NB4 (cell line): Measurements from ENCODE around the gene DAGLB.

ENCODE experiments used
- DNase-seq: peaks from one replicate; pipeline ENCODE4 v3.0.0; 2010; ENCODE audit warnings: low read depth
- H3K4me3 ChIP-seq: one replicate; pipeline ENCODE4 v1.5.1; 2011; ENCODE audit warnings: mild to moderate bottlenecking, low read depth, low read length, moderate library complexity
- MAX ChIP-seq: IDR thresholded peaks from 2 replicates; pipeline ENCODE4 v1.6.1; 2011; ENCODE audit warnings: low read depth, low read length
- MYC ChIP-seq: IDR thresholded peaks from 2 replicates; pipeline ENCODE4 v1.6.1; 2011; ENCODE audit warnings: low read depth, low read length
- POLR2A ChIP-seq: IDR thresholded peaks from 2 replicates; pipeline ENCODE4 v1.6.1; 2011; ENCODE audit warnings: mild to moderate bottlenecking; ENCODE audit not compliant: insufficient read length; ENCODE audit errors: extremely low read depth
- TF ChIP-seq, protein P1 (sequence below): IDR thresholded peaks from one replicate; pipeline ENCODE4 v1.5.1; 2012; ENCODE audit warnings: low read depth, low read length

Gene DAGLB

GRCh38 chr7:6438427-6438826 is 9.3 kb downstream of the DAGLB start:
- TF ChIP-seq, protein P1, sequence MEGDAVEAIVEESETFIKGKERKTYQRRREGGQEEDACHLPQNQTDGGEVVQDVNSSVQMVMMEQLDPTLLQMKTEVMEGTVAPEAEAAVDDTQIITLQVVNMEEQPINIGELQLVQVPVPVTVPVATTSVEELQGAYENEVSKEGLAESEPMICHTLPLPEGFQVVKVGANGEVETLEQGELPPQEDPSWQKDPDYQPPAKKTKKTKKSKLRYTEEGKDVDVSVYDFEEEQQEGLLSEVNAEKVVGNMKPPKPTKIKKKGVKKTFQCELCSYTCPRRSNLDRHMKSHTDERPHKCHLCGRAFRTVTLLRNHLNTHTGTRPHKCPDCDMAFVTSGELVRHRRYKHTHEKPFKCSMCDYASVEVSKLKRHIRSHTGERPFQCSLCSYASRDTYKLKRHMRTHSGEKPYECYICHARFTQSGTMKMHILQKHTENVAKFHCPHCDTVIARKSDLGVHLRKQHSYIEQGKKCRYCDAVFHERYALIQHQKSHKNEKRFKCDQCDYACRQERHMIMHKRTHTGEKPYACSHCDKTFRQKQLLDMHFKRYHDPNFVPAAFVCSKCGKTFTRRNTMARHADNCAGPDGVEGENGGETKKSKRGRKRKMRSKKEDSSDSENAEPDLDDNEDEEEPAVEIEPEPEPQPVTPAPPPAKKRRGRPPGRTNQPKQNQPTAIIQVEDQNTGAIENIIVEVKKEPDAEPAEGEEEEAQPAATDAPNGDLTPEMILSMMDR, result no peak
- no peak for TF ChIP-seq POLR2A
- TF ChIP-seq MAX, result no peak
- no peak for TF ChIP-seq MYC
- no peak for DNase-seq
- H3K4me3 ChIP-seq, result no peak overlapping the region

GRCh38 chr7:6437251-6437650 is 10.5 kb downstream of the DAGLB start:
- peak; percentile 48 for DNase-seq
- H3K4me3 ChIP-seq, result no peak overlapping the region
- TF ChIP-seq MAX (no peak), MYC (no peak), POLR2A (no peak)
- TF ChIP-seq, protein P1, result no peak

DNA sequence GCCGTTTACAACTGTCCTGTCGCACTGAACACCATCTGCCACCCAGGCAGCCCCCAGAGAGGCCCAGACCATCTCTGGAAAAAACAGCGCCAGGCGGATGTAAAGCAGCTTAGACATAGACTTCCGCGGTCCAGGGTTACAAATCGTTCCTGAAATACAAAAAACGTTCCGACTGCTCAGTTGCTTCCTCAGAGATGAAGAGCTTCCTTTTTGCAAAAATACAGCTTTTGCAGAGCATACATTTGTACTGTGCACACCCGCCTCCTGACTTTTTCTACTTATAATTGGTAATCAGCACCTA is 11.4 kb downstream of the DAGLB start:
- peak overlapping the region; percentile 2 for H3K4me3 ChIP-seq
- peak; percentile 83 for DNase-seq
- TF ChIP-seq POLR2A (no peak), MAX (no peak), MYC (no peak)
- TF ChIP-seq, protein P1, result no peak

DNA sequence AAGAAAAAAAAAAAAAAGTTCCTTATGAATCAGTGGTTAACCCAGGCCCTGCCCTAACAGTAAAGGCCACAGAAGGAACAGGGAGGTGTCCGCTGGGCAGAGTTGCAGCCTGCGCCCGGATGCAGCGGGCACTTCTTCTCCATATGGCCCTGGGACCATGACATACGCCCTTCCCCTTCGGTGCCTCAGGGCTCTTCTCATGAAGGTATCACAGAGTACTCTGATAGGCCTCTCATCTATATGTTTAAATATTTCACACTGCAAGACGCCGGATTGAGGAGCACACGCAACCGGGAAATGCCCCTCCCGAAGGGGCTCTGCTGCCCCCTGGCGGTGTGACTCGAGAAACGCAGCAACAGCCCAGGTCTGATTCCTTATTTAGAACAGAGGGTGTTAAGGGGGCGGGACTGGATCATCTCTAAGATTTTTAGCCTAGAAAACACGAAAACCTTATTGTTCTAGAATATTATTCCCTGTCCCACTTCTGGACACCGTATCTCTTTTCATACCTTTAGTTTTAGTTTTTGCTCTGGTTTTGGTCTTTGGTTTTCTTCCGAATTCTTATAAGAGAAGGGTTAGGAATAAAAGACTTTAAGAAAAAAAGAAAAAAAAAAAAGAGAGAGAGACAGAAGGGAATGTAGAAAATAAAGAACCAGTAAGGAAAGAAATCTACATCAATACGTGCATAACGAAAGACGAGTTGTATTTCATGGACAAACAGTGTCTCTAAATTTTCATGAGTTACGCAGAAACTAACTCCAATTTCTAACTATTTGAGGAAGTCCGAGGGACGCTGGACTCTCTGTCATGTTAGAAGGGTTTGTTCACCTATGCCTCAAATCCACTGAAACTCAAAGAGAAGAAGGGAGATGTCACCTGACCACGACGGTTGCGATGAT is 12.0 kb downstream of the DAGLB start:
- peak overlapping the region; percentile 2 for H3K4me3 ChIP-seq
- TF ChIP-seq, protein P1, result peak; percentile 98
- peak; percentile 49; the same call in 1 of the 2 replicates for TF ChIP-seq MAX
- TF ChIP-seq MYC, result peak; percentile 74; the same call in 1 of the 2 replicates
- no peak for TF ChIP-seq POLR2A
- peak; percentile 95 for DNase-seq

GRCh38 chr7:6433784-6434615 is 13.8 kb downstream of the DAGLB start:
- TF ChIP-seq, protein P1, result no peak
- TF ChIP-seq MYC (no peak), MAX (no peak), POLR2A (no peak)
- DNase-seq, result peak; percentile 84
- H3K4me3 ChIP-seq, result no peak overlapping the region
